ENCODE measurements around the gene PXDN.

The PXDN gene

GRCh38 chr2:1617425-1618021 is 126.8 kb downstream of the PXDN start:
- Mint-ChIP-seq H3K27ac (no peak overlapping the region), H3K36me3 (ENCODE audit: insufficient read depth) (no peaks in the 10 kb centered on the region), H3K4me3 (no peak overlapping the region), H3K27me3 (peaks cover 0 to 24% of the 10 kb centered on the region in 2 donors), H3K4me1 (ENCODE audit: low read depth in 2 of 2) (no peaks in the 10 kb centered on the region), H3K9me3 (peaks cover 0 to 3% of the 10 kb centered on the region in 2 donors)
- DNase-seq (no peak), ATAC-seq (replicated peaks) (no peak)

- Mint-ChIP-seq H3K4me3 (no peak overlapping the region), H3K9me3 (peaks cover 0 to 7% of the 10 kb centered on the region in 2 donors), H3K27ac (no peak overlapping the region), H3K27me3 (peaks cover 0 to 32% of the 10 kb centered on the region in 2 donors), H3K4me1 (ENCODE audit: low read depth in 2 of 2) (no peaks in the 10 kb centered on the region), H3K36me3 (ENCODE audit: insufficient read depth) (no peaks in the 10 kb centered on the region)
- DNase-seq (no peak), ATAC-seq (replicated peaks) (no peak)
Observed at GRCh38 chr2:1614564-1614963, 129.8 kb downstream of the PXDN start.

- Mint-ChIP-seq H3K9me3 (peaks cover 0 to 7% of the 10 kb centered on the region in 2 donors), H3K27ac (no peak overlapping the region), H3K4me3 (no peak overlapping the region)
Observed at GRCh38 chr2:1613731-1614354, 130.5 kb downstream of the PXDN start.

GRCh38 chr2:1613078-1613445 is 131.3 kb downstream of the PXDN start:
- no peak for ATAC-seq (replicated peaks)
- Mint-ChIP-seq H3K27me3 (peaks cover 0 to 32% of the 10 kb centered on the region in 2 donors), H3K9me3 (peaks cover 0 to 7% of the 10 kb centered on the region in 2 donors), H3K27ac (no peak overlapping the region), H3K4me1 (ENCODE audit: low read depth in 2 of 2) (no peaks in the 10 kb centered on the region), H3K36me3 (ENCODE audit: insufficient read depth) (no peaks in the 10 kb centered on the region), H3K4me3 (no peak overlapping the region)
- DNase-seq = no peak

More at GRCh38 chr2:1613731-1614354, 130.5 kb downstream of the PXDN start:
- DNase-seq = no peak
- no peaks in the 10 kb centered on the region for H3K4me1 Mint-ChIP-seq (ENCODE audit: low read depth in 2 of 2)
- H3K36me3 Mint-ChIP-seq (ENCODE audit: insufficient read depth) = no peaks in the 10 kb centered on the region
- H3K27me3 Mint-ChIP-seq = peaks cover 0 to 32% of the 10 kb centered on the region in 2 donors
- ATAC-seq (replicated peaks) = no peak

- H3K27me3 Mint-ChIP-seq = peaks cover 0 to 32% of the 10 kb centered on the region in 2 donors
- no peak overlapping the region for H3K4me3 Mint-ChIP-seq
- peaks cover 0 to 7% of the 10 kb centered on the region in 2 donors for H3K9me3 Mint-ChIP-seq
- no peaks in the 10 kb centered on the region for H3K4me1 Mint-ChIP-seq (ENCODE audit: low read depth in 2 of 2)
- no peaks in the 10 kb centered on the region for H3K36me3 Mint-ChIP-seq (ENCODE audit: insufficient read depth)
- no peak for DNase-seq
- ATAC-seq (replicated peaks) = no peak
- H3K27ac Mint-ChIP-seq = no peak overlapping the region
Observed at GRCh38 chr2:1612391-1613077, 131.8 kb downstream of the PXDN start.

GRCh38 chr2:1611886-1612285 is 132.4 kb downstream of the PXDN start:
- Mint-ChIP-seq H3K27me3 (peaks cover 0 to 32% of the 10 kb centered on the region in 2 donors), H3K27ac (no peak overlapping the region), H3K36me3 (ENCODE audit: insufficient read depth) (no peaks in the 10 kb centered on the region), H3K4me3 (no peak overlapping the region), H3K4me1 (ENCODE audit: low read depth in 2 of 2) (no peaks in the 10 kb centered on the region), H3K9me3 (peaks cover 0 to 7% of the 10 kb centered on the region in 2 donors)
- DNase-seq = no peak
- ATAC-seq (replicated peaks) = no peak

- no peak overlapping the region for H3K27ac Mint-ChIP-seq
- no peak for ATAC-seq (replicated peaks)
- H3K9me3 Mint-ChIP-seq = peaks cover 0 to 7% of the 10 kb centered on the region in 2 donors
- H3K27me3 Mint-ChIP-seq = peaks cover 0 to 23% of the 10 kb centered on the region in 2 donors
- H3K4me3 Mint-ChIP-seq = no peak overlapping the region
- H3K36me3 Mint-ChIP-seq (ENCODE audit: insufficient read depth) = no peaks in the 10 kb centered on the region
- DNase-seq = no peak
- no peaks in the 10 kb centered on the region for H3K4me1 Mint-ChIP-seq (ENCODE audit: low read depth in 2 of 2)
Observed at GRCh38 chr2:1610096-1610485, 134.2 kb downstream of the PXDN start.

GRCh38 chr2:1609485-1610095 is 134.7 kb downstream of the PXDN start:
- H3K9me3 Mint-ChIP-seq = peaks cover 0 to 7% of the 10 kb centered on the region in 2 donors
- ATAC-seq (replicated peaks) = no peak
- H3K27me3 Mint-ChIP-seq = peaks cover 0 to 18% of the 10 kb centered on the region in 2 donors
- H3K4me1 Mint-ChIP-seq (ENCODE audit: low read depth in 2 of 2) = no peaks in the 10 kb centered on the region
- no peak overlapping the region for H3K27ac Mint-ChIP-seq
- H3K36me3 Mint-ChIP-seq (ENCODE audit: insufficient read depth) = no peaks in the 10 kb centered on the region
- H3K4me3 Mint-ChIP-seq = no peak overlapping the region
- DNase-seq = no peak

GRCh38 chr2:1609040-1609439 is 135.3 kb downstream of the PXDN start:
- H3K4me1 Mint-ChIP-seq (ENCODE audit: low read depth in 2 of 2) = no peaks in the 10 kb centered on the region
- DNase-seq (no peak), ATAC-seq (replicated peaks) (no peak)
- no peak overlapping the region for H3K4me3 Mint-ChIP-seq
- H3K27me3 Mint-ChIP-seq = peaks cover 0 to 13% of the 10 kb centered on the region in 2 donors
- H3K9me3 Mint-ChIP-seq = peaks cover 0 to 7% of the 10 kb centered on the region in 2 donors
- H3K36me3 Mint-ChIP-seq (ENCODE audit: insufficient read depth) = no peaks in the 10 kb centered on the region
- H3K27ac Mint-ChIP-seq = no peak overlapping the region

- no peaks in the 10 kb centered on the region for H3K36me3 Mint-ChIP-seq (ENCODE audit: insufficient read depth)
- no peak overlapping the region for H3K4me3 Mint-ChIP-seq
- H3K9me3 Mint-ChIP-seq = peaks cover 0 to 7% of the 10 kb centered on the region in 2 donors
- H3K27ac Mint-ChIP-seq = no peak overlapping the region
- H3K27me3 Mint-ChIP-seq = peaks cover 0 to 13% of the 10 kb centered on the region in 2 donors
- ATAC-seq (replicated peaks) = no peak
- no peak for DNase-seq
- H3K4me1 Mint-ChIP-seq (ENCODE audit: low read depth in 2 of 2) = no peaks in the 10 kb centered on the region
Observed at GRCh38 chr2:1607971-1608688, 136.2 kb downstream of the PXDN start.

- no peak overlapping the region for H3K4me3 Mint-ChIP-seq
- no peaks in the 10 kb centered on the region for H3K36me3 Mint-ChIP-seq (ENCODE audit: insufficient read depth)
- H3K27me3 Mint-ChIP-seq = peaks cover 0 to 7% of the 10 kb centered on the region in 2 donors
- no peak overlapping the region for H3K27ac Mint-ChIP-seq
- ATAC-seq (replicated peaks) = no peak
- DNase-seq = no peak
- H3K4me1 Mint-ChIP-seq (ENCODE audit: low read depth in 2 of 2) = no peaks in the 10 kb centered on the region
- H3K9me3 Mint-ChIP-seq = peaks cover 0 to 2% of the 10 kb centered on the region in 2 donors
Observed at GRCh38 chr2:1607236-1607920, 136.9 kb downstream of the PXDN start.

GRCh38 chr2:1606421-1607235 is 137.7 kb downstream of the PXDN start:
- no peak overlapping the region for H3K4me3 Mint-ChIP-seq

More at GRCh38 chr2:1606421-1607235, 137.7 kb downstream of the PXDN start:
- DNase-seq (no peak), ATAC-seq (replicated peaks) (no peak)
- no peaks in the 10 kb centered on the region for H3K4me1 Mint-ChIP-seq (ENCODE audit: low read depth in 2 of 2)
- H3K36me3 Mint-ChIP-seq (ENCODE audit: insufficient read depth) = no peaks in the 10 kb centered on the region
- H3K27me3 Mint-ChIP-seq = no peaks in the 10 kb centered on the region
- H3K27ac Mint-ChIP-seq = no peak overlapping the region
- H3K9me3 Mint-ChIP-seq = no peaks in the 10 kb centered on the region
